Measurements from ENCODE around the gene CD38. TPM values are rescaled to one million over a fixed set of nuclear protein-coding genes. Genes with fewer than 3 reads are reported as not detected.
A peak's percentile ranks its signal among the peaks of the same experiment; 100 is the strongest.
"Not testable (repeated sequence)": the region's sequence is repeated elsewhere in the genome, so short reads cannot be mapped to it uniquely, and the experiment has no call there.

Gene CD38
- total and polyA plus RNA-seq, 7 donors, result 1.5 to 6.8 (median 3.7) TPM

DNA sequence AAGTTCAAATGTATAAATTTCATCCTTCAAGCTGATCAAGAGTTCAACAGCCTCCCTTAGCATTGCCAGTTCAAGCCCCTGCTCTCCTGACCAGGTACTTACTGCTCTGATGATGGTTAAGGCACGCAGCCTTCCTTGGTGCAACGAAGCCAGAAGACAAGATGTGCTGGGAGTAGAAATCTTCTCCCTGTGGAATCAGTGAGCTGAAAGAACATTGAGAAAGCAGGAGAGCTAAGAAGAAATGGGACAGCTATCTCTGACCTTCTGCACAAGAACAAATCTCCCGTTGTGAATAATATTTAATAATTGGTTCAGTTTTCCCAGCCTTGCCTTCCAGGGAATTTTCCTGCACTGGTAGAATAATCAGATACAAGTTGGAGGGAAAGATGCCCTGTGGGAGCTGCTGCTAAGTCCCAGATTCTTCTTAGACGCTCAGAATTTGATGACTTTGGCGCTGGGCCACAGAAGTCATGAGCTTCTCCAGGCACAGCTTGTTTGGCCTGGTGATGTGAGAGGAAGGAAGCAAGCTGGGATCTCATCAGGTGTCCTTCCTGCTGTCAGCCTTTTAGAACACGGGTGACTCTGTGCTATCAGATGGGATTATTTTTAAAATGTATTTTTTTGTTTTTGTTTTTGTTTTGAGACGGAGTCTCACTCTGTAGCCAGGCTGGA, 77.8 kb downstream of the CD38 start:
- WGBS, 3 donors, result 41 to 53% (median 46%) methylated on average over 7 of the region's 7 CpGs
- H3K27ac ChIP-seq, result no peak overlapping the region
- H3K27me3 ChIP-seq (ENCODE audit: insufficient read depth in 3 of 3, low read length in 2 of 3), result no peaks in the 10 kb centered on the region

DNA sequence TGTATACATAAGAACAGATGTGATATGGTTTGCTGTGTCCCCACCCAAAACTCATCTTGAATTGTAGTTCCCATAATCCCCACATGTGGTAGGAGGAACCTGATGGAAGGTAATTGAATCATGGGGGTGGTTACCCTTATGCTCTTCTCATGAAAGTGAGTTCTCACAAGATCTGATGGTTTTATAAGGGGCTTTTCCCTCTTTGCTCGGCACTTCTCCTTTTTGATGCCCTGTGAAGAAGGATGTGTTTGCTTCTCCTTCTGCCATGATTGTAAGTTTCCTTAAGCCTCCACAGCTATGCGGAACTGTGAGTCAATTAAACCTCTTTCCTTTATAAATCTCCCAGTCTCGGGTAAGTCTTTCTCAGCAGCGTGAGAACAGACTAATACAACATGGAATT, 83.1 kb downstream of the CD38 start:
- H3K4me1 ChIP-seq; intact Hi-C loops (cut with DNase I); H3K27me3 ChIP-seq (ENCODE audit: insufficient read depth in 3 of 3, low read length in 2 of 3); ATAC-seq; H3K36me3 ChIP-seq (ENCODE audit: insufficient read depth in 1 of 2, low read depth in 1 of 2); H3K27ac ChIP-seq; H3K9me3 ChIP-seq; H3K4me3 ChIP-seq; DNase-seq: not testable (repeated sequence)
- WGBS, 3 donors, result 75 to 82% (median 81%) methylated on average over 4 of the region's 4 CpGs

More for the DNA sequence above, 77.8 kb downstream of the CD38 start:
- intact Hi-C loops (cut with DNase I), result no loop called here
- no peaks in the 10 kb centered on the region for H3K9me3 ChIP-seq
- TF ChIP-seq, protein P1, sequence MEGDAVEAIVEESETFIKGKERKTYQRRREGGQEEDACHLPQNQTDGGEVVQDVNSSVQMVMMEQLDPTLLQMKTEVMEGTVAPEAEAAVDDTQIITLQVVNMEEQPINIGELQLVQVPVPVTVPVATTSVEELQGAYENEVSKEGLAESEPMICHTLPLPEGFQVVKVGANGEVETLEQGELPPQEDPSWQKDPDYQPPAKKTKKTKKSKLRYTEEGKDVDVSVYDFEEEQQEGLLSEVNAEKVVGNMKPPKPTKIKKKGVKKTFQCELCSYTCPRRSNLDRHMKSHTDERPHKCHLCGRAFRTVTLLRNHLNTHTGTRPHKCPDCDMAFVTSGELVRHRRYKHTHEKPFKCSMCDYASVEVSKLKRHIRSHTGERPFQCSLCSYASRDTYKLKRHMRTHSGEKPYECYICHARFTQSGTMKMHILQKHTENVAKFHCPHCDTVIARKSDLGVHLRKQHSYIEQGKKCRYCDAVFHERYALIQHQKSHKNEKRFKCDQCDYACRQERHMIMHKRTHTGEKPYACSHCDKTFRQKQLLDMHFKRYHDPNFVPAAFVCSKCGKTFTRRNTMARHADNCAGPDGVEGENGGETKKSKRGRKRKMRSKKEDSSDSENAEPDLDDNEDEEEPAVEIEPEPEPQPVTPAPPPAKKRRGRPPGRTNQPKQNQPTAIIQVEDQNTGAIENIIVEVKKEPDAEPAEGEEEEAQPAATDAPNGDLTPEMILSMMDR (IDR thresholded peaks at IDR 0.05), result no peak
- DNase-seq (peak; percentile 53 to 63), ATAC-seq (peak in 1 of 4 donors; percentile 26)
- no peak overlapping the region for H3K4me3 ChIP-seq
- H3K4me1 ChIP-seq, result no peaks in the 10 kb centered on the region
- H3K36me3 ChIP-seq (ENCODE audit: insufficient read depth in 1 of 2, low read depth in 1 of 2), result no peaks in the 10 kb centered on the region

DNA sequence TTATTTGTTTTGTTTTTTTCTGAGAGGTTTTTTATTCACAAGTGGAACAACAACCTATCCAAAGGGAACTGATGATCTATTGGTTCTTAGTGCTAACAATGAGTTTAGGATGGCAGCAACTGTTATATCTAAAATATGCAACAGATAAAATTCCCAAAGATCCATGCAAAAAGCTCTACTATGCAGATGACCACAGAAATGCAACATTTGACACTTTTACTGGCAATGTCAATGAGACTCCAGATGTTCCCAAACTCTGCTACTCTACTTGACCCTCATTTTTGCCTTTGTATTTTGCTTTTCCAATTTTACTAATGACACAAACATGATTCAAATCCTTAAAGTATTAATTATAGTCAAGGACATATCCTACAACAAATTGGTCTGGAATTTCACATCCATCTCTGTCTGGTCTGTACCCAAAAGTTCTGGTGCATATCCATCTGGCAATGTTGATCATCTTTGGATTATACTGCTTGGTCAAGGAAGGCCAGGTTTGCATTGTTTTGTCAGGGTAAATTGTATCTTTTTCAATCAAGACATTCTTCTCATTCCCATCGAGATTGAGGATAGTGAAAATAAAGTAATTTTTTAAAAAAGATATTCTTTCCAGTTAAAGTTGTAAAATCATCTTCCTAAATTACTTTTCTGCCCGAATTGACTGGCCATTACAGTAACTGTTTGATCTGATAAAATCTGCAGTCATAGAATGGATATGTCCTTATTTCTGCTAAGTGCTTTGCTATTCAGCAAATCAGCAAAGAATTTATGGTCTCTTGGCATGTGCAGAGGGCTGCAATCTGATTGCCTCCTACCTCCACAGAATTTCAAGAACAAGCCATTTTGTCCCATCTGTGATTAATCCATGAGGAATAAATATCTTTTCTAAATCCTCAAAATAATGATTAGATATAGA, 86.8 kb downstream of the CD38 start:
- TF ChIP-seq, protein P1 (IDR thresholded peaks at IDR 0.05), result no peak
- Histone ChIP-seq H3K9me3 (no peaks in the 10 kb centered on the region), H3K27ac (no peak overlapping the region), H3K27me3 (ENCODE audit: insufficient read depth in 3 of 3, low read length in 2 of 3) (no peaks in the 10 kb centered on the region), H3K36me3 (ENCODE audit: insufficient read depth in 1 of 2, low read depth in 1 of 2) (no peaks in the 10 kb centered on the region), H3K4me3 (no peak overlapping the region), H3K4me1 (no peaks in the 10 kb centered on the region)
- WGBS, 3 donors, result 37 to 66% (median 49%) methylated on average over 2 of the region's 2 CpGs
- DNase-seq, result no peak
- intact Hi-C loops (cut with DNase I), result no loop called here
- no peak for ATAC-seq

DNA sequence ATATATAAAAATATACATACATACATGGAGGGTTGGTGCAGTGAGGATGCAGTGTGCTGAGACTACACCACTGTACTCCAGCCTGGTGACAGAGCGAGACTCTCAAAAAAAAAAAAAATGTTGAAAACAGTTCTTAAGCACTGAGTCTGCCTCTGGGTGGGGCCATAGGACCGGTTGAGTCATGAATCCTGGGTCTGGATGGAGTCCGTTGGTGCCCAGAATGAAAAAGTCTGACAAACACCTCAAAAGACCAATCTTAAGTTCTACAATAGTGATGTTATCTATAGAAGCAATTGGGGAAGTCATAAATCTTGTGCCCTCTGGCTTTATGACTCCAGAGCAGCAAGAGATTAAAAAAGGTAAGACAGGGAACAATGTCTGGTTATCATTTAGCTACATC, 90.0 kb downstream of the CD38 start:
- no peaks in the 10 kb centered on the region for H3K36me3 ChIP-seq (ENCODE audit: insufficient read depth in 1 of 2, low read depth in 1 of 2)
- ATAC-seq (no peak), DNase-seq (no peak)
- WGBS, 3 donors, result 64 to 66% (median 66%) methylated on average over 3 of the region's 3 CpGs
- intact Hi-C loops (cut with DNase I), result no loop called here
- H3K27me3 ChIP-seq (ENCODE audit: insufficient read depth in 3 of 3, low read length in 2 of 3), result no peaks in the 10 kb centered on the region
- peaks cover 5% of the 10 kb centered on the region for H3K4me1 ChIP-seq
- TF ChIP-seq, protein P1 (IDR thresholded peaks at IDR 0.05), result no peak
- no peaks in the 10 kb centered on the region for H3K9me3 ChIP-seq
- no peak overlapping the region for H3K27ac ChIP-seq
- H3K4me3 ChIP-seq, result no peak overlapping the region

DNA sequence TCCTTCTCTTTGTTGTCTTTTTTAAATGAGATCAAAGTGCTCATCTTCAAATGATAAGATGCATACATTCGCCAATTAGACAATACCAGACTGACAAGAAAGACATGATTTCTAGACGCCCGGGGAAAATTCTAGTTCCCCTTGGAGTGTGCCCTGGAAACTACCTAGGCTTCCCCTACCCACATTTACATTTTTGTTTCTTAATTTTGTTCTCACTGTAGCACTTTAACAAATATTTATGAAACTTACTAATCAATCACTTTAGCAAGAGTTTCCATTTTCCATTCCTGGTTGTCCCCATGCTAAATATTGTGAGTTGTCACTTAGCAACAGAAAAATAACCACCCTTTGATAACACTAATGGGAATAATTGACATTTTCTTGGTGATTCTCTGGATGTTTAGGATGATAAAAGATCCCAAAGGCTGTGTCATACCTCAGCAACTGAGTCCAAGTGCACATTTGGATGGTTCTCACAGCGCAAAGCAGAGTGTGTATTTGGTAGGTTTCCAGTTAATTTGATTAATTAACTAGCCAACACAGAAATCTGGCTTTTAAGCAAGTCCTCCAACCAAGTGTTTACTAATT, 90.8 kb downstream of the CD38 start:
- 88 to 98% (median 88%) methylated on average over 4 of the region's 4 CpGs for WGBS, 3 donors
- intact Hi-C loops (cut with DNase I), result no loop called here
- Histone ChIP-seq H3K4me3 (no peak overlapping the region), H3K36me3 (ENCODE audit: insufficient read depth in 1 of 2, low read depth in 1 of 2) (no peaks in the 10 kb centered on the region), H3K4me1 (peaks cover 5% of the 10 kb centered on the region), H3K27me3 (ENCODE audit: insufficient read depth in 3 of 3, low read length in 2 of 3) (no peaks in the 10 kb centered on the region), H3K27ac (no peak overlapping the region), H3K9me3 (no peaks in the 10 kb centered on the region)
- no peak for DNase-seq
- no peak for ATAC-seq
- TF ChIP-seq, protein P1 (IDR thresholded peaks at IDR 0.05), result no peak
